H9 (cell line): ENCODE results near the gene LHFPL6. TPM values are rescaled to one million over a fixed set of nuclear protein-coding genes. Genes with fewer than 3 reads are reported as not detected.

Source experiments
- DNase-seq: peaks from one replicate; pipeline ENCODE4 v3.0.0-alpha.2; 2017
- H2AFZ ChIP-seq: one replicate; pipeline ENCODE4 v1.6.1; 2013; ENCODE audit warnings: mild to moderate bottlenecking, low read length, control low read depth, moderate library complexity
- H2AK5ac ChIP-seq: 2 replicates; pipeline ENCODE4 v1.6.1; 2013; ENCODE audit warnings: low read length, control low read depth, mixed read lengths; ENCODE audit not compliant: insufficient read length
- H2BK120ac ChIP-seq: one replicate; pipeline ENCODE4 v1.6.1; 2013; ENCODE audit warnings: low read depth, mild to moderate bottlenecking, low read length, control low read depth, inconsistent platforms; ENCODE audit not compliant: poor library complexity, severe bottlenecking
- H2BK12ac ChIP-seq: 2 replicates; pipeline ENCODE4 v1.6.1; 2013; ENCODE audit warnings: low read length, control low read depth, mixed read lengths, low read depth; ENCODE audit not compliant: insufficient read length
- H2BK15ac ChIP-seq: 2 replicates; pipeline ENCODE4 v1.6.1; 2013; ENCODE audit warnings: low read depth, low read length, control low read depth
- H2BK20ac ChIP-seq: one replicate; pipeline ENCODE4 v1.6.1; 2013; ENCODE audit warnings: low read depth, mild to moderate bottlenecking, low read length, control low read depth, inconsistent platforms; ENCODE audit not compliant: poor library complexity, severe bottlenecking
- H2BK5ac ChIP-seq: 2 replicates; pipeline ENCODE4 v1.6.1; 2013; ENCODE audit warnings: low read length, control low read depth, mixed read lengths; ENCODE audit not compliant: insufficient read length
- H3K14ac ChIP-seq: 2 replicates; pipeline ENCODE4 v1.6.1; 2013; ENCODE audit warnings: low read length, control low read depth; ENCODE audit not compliant: insufficient read depth
- H3K18ac ChIP-seq: 2 replicates; pipeline ENCODE4 v1.6.1; 2013; ENCODE audit warnings: low read depth, mild to moderate bottlenecking, mixed read lengths, low read length, control low read depth; ENCODE audit not compliant: insufficient read length
- H3K23ac ChIP-seq: 2 replicates; pipeline ENCODE4 v1.6.1; 2013; ENCODE audit warnings: low read length, control low read depth, mixed read lengths, low read depth; ENCODE audit not compliant: insufficient read length
- H3K23me2 ChIP-seq: 2 replicates; pipeline ENCODE4 v1.6.1; 2013; ENCODE audit warnings: low read depth, mild to moderate bottlenecking, mixed read lengths, low read length, control low read depth; ENCODE audit not compliant: insufficient read length, poor library complexity, severe bottlenecking
- H3K27ac ChIP-seq: 2 replicates; pipeline ENCODE4 v1.5.1; 2013; ENCODE audit warnings: low read length, control low read depth, mixed read lengths, low read depth; ENCODE audit not compliant: insufficient read length
- H3K27me3 ChIP-seq: 2 replicates; pipeline ENCODE4 v1.6.1; 2013; ENCODE audit warnings: low read length, control low read depth, inconsistent platforms; ENCODE audit not compliant: insufficient read depth
- H3K4ac ChIP-seq: 2 replicates; pipeline ENCODE4 v1.6.1; 2013; ENCODE audit warnings: low read depth, mild to moderate bottlenecking, control low read depth, inconsistent platforms, low read length, moderate library complexity
- H3K4me1 ChIP-seq: 2 replicates; pipeline ENCODE4 v1.6.1; 2013; ENCODE audit warnings: low read length, control low read depth, inconsistent platforms; ENCODE audit not compliant: insufficient read depth
- H3K4me2 ChIP-seq: 2 replicates; pipeline ENCODE4 v1.6.1; 2013; ENCODE audit warnings: low read length, control low read depth, mixed read lengths; ENCODE audit not compliant: insufficient read length, insufficient read depth
- H3K56ac ChIP-seq: 2 replicates; pipeline ENCODE4 v1.6.1; 2013; ENCODE audit warnings: low read depth, mild to moderate bottlenecking, mixed read lengths, low read length, control low read depth; ENCODE audit not compliant: insufficient read length
- H3K79me1 ChIP-seq: 2 replicates; pipeline ENCODE4 v1.6.1; 2013; ENCODE audit warnings: low read depth, mild to moderate bottlenecking, moderate library complexity, low read length, control low read depth, inconsistent platforms; ENCODE audit not compliant: insufficient read depth, poor library complexity, severe bottlenecking
- H3K79me2 ChIP-seq: 2 replicates; pipeline ENCODE4 v1.6.1; 2013; ENCODE audit warnings: low read length, control low read depth, inconsistent platforms; ENCODE audit not compliant: insufficient read depth
- H3K9ac ChIP-seq: 2 replicates; pipeline ENCODE4 v1.6.1; 2013; ENCODE audit warnings: low read length, control low read depth, mixed read lengths; ENCODE audit not compliant: insufficient read length; ENCODE audit errors: extremely low read depth
- H3K9me3 ChIP-seq: one replicate; pipeline ENCODE4 v1.6.1; 2013; ENCODE audit warnings: low read depth, low read length, inconsistent platforms; ENCODE audit not compliant: control insufficient read depth
- H3T11ph ChIP-seq: one replicate; pipeline ENCODE4 v1.6.1; 2013; ENCODE audit warnings: mild to moderate bottlenecking, low read length, control low read depth, inconsistent platforms
- H4K20me1 ChIP-seq: one replicate; pipeline ENCODE4 v1.6.1; 2013; ENCODE audit not compliant: control insufficient read depth, insufficient read length, insufficient read depth
- H4K5ac ChIP-seq: 2 replicates; pipeline ENCODE4 v1.6.1; 2013; ENCODE audit warnings: low read depth, mild to moderate bottlenecking, mixed read lengths, low read length, control low read depth; ENCODE audit not compliant: insufficient read length
- H4K8ac ChIP-seq: replicated peaks from 2 replicates; pipeline ENCODE4 v1.6.1; 2013; ENCODE audit warnings: low read length, control low read depth, mixed read lengths, low read depth; ENCODE audit not compliant: insufficient read length
- H4K91ac ChIP-seq: 2 replicates; pipeline ENCODE4 v1.6.1; 2013; ENCODE audit warnings: low read depth, mild to moderate bottlenecking, moderate library complexity, mixed read lengths, low read length, control low read depth; ENCODE audit not compliant: insufficient read length
- H3K27ac Mint-ChIP-seq, 3 experiments: 2 replicates in 2 of 3; 3 replicates in 1 of 3; pipeline ENCODE4 v1.8.0; 2020 to 2021; ENCODE audit warnings: mixed read lengths in 3 of 3, mild to moderate bottlenecking in 1 of 3, moderate library complexity in 1 of 3
- H3K27me3 Mint-ChIP-seq: 2 replicates; pipeline ENCODE4 v1.8.0; 2021; ENCODE audit warnings: low read depth, mild to moderate bottlenecking, moderate library complexity, mixed read lengths
- H3K36me3 Mint-ChIP-seq, 3 experiments: 2 replicates in 2 of 3; 3 replicates in 1 of 3; pipeline ENCODE4 v1.8.0; 2020 to 2021; ENCODE audit warnings: low read depth in 3 of 3, mixed read lengths in 3 of 3; ENCODE audit not compliant: insufficient read depth in 1 of 3
- H3K4me1 Mint-ChIP-seq, 2 experiments: 2 replicates each; pipeline ENCODE4 v1.8.0; 2020; ENCODE audit warnings: mixed read lengths in 2 of 2
- H3K4me3 Mint-ChIP-seq, 2 experiments: 2 replicates in 1 of 2; 3 replicates in 1 of 2; pipeline ENCODE4 v1.8.0; 2020 to 2021; ENCODE audit warnings: mild to moderate bottlenecking in 2 of 2, mixed read lengths in 2 of 2, moderate library complexity in 1 of 2
- H3K9me3 Mint-ChIP-seq, 2 experiments: 2 replicates in 1 of 2; 3 replicates in 1 of 2; pipeline ENCODE4 v1.8.0; 2020; ENCODE audit warnings: mild to moderate bottlenecking in 2 of 2, mixed read lengths in 2 of 2, moderate library complexity in 1 of 2
- CTCF ChIP-seq: fragments of 200-600 bp; sonication (generic); conservative IDR thresholded peaks from 3 replicates; pipeline ENCODE4 v1.8.0; 2021; ENCODE audit warnings: antibody characterized with exemption, mild to moderate bottlenecking
- WGBS: extraction: QIAGEN DNeasy Blood & Tissue Kit; methylation state at CpG from one replicate; pipeline ENCODE4 v1.1.7; 2013; ENCODE audit warnings: missing lambda C conversion rate, low lambda C conversion rate, mixed read lengths; ENCODE audit not compliant: insufficient read length; ENCODE audit errors: extremely low coverage; 5-methylcytosine and 5-hydroxymethylcytosine counted together
- total RNA-seq: library from RNA; stranded (reverse); gene quantifications from 2 replicates; pipeline ENCODE4 v1.2.1, GENCODE V29; 2021

The LHFPL6 gene
- total RNA-seq, 1 experiment from 2014 or later, result 3.5 TPM

DNA sequence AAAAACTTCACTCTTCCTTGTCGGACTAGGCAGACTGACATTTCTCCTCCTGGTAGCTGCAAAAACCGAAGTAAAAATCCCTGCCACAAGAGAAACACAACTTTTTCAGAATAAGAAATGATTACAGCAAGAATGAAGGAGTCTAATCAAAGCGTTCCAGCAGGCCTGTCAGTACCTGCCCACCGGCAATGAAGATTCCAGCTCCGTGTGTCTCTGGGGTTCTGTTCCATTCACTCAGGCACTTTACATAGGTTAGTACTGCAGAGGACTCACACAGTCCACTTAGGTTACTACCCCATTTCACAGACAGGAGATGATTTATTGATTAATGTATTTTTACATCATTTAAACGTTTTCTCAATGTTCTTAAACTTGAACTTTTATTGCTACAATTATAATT, 289.3 kb downstream of the LHFPL6 start:
- Histone ChIP-seq H3K27ac (no peak overlapping the region), H3K79me2 (no peaks in the 10 kb centered on the region), H3K9me3 (no peaks in the 10 kb centered on the region), H2BK5ac (no peak overlapping the region), H3K18ac (no peak overlapping the region), H3K23ac (no peak overlapping the region), H2BK20ac (no peak overlapping the region), H2AK5ac (no peak overlapping the region), H4K91ac (no peak overlapping the region), H4K5ac (no peak overlapping the region), H3K79me1 (no peaks in the 10 kb centered on the region), H4K8ac (no peak overlapping the region), H3K4me1 (no peaks in the 10 kb centered on the region), H3K4me2 (no peak overlapping the region), H4K20me1 (no peaks in the 10 kb centered on the region), H2BK15ac (no peak overlapping the region), H3K14ac (no peak overlapping the region; the same call in 1 of the 2 replicates), H3T11ph (no peak overlapping the region), H3K9ac (no peak overlapping the region), H3K56ac (no peak overlapping the region), H2BK12ac (no peak overlapping the region), H3K27me3 (no peaks in the 10 kb centered on the region), H3K23me2 (no peaks in the 10 kb centered on the region), H2BK120ac (no peak overlapping the region), H3K4ac (no peak overlapping the region), H2AFZ (peak overlapping the region; percentile 82)
- H3K4me1 Mint-ChIP-seq, result no peaks in the 10 kb centered on the region
- no peak overlapping the region for H3K4me3 Mint-ChIP-seq
- H3K27ac Mint-ChIP-seq, result no peak overlapping the region; a peak in 1 of 7 replicates
- TF ChIP-seq CTCF, result no peak
- H3K9me3 Mint-ChIP-seq, result no peaks in the 10 kb centered on the region
- peaks cover 2% of the 10 kb centered on the region for H3K27me3 Mint-ChIP-seq
- no CpG with 5 or more reads among the region's 6 CpGs for WGBS
- no peaks in the 10 kb centered on the region for H3K36me3 Mint-ChIP-seq
- no peak for DNase-seq
